Measurements from ENCODE around the gene OTULIN. TPM values are rescaled to one million over a fixed set of nuclear protein-coding genes. Genes with fewer than 3 reads are reported as not detected.

The OTULIN gene
- total RNA-seq, 2 experiments from 2014 or later = 28.7 to 45.6 TPM

GRCh38 chr5:14729448-14730385 is 65.2 kb downstream of the OTULIN start:
- intact Hi-C loops (cut with micrococcal nuclease; ENCODE audit: unreplicated experiment) = no loop called here
- CTCF ChIA-PET (ENCODE audit: unreplicated experiment) = no interaction called here
- H3K36me3 ChIP-seq (ENCODE audit: insufficient read depth, low read length) = peaks cover 6% of the 10 kb centered on the region; the same call in 1 of the 2 replicates
- H3K9me3 ChIP-seq (ENCODE audit: low read length) = no peaks in the 10 kb centered on the region
- no peak overlapping the region for H2AFZ ChIP-seq (ENCODE audit: low read length)
- no peaks in the 10 kb centered on the region for H3K9me2 ChIP-seq (ENCODE audit: insufficient read depth, low read length)
- no peaks in the 10 kb centered on the region for H3K79me2 ChIP-seq (ENCODE audit: insufficient read depth, low read depth, low read length)
- POLR2A ChIA-PET = interaction anchor here (0.9 kb wide), 1 partner anchor 9 kb away, joined by 3 read pairs; no protein-coding TSS in a partner anchor
- no TSS peak for BruUV-seq (replicated peaks)
- no peaks in the 10 kb centered on the region for H3K4me1 ChIP-seq (ENCODE audit: insufficient read depth, low read length, poor library complexity, severe bottlenecking)
- no peaks in the 10 kb centered on the region for H4K20me1 ChIP-seq (ENCODE audit: insufficient read depth, low read length)
- no peak overlapping the region for H3K4me2 ChIP-seq (ENCODE audit: low read length)
- TF ChIP-seq EZH2phosphoT487 (IDR thresholded peaks at IDR 0.05; ENCODE audit: borderline replicate concordance, low read depth, low read length) (no peak), CTCF (conservative IDR thresholded peaks at IDR 0.05; ENCODE audit: low read length) (no peak)
- H3K4me3 ChIP-seq (ENCODE audit: low read depth, low read length, poor library complexity, severe bottlenecking) = no peak overlapping the region
- no peak for DNase-seq (ENCODE audit: low spot score)
- no peak overlapping the region for H3K27ac ChIP-seq (ENCODE audit: low read depth, low read length, poor library complexity, severe bottlenecking)

DNA sequence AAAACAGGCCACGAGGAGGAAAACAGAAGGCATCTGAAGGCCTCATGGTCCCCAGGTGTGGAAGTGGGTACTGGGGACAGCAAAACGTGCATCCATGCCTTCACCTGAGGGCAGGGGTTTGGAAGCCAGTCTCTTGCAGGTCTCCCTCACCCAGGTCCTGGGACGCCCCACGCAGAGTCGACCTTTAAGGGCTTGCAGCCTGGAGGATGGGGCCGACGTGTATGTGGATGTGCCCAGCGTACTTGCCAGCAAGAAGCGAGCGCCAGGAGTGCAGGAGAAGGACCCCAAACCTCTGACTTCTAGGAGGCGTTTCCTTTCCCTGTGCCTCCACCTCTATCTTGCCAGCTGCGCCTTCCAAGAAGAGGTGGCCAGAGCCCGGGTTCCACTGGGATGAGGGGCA is 65.9 kb downstream of the OTULIN start:
- H3K4me2 ChIP-seq (ENCODE audit: low read length) = no peak overlapping the region
- ChIA-PET POLR2A (no interaction called here), CTCF (ENCODE audit: unreplicated experiment) (no interaction called here)
- BruUV-seq (replicated peaks) = no TSS peak
- no peak for TF ChIP-seq EZH2phosphoT487 (IDR thresholded peaks at IDR 0.05; ENCODE audit: borderline replicate concordance, low read depth, low read length)
- no peak for TF ChIP-seq CTCF (conservative IDR thresholded peaks at IDR 0.05; ENCODE audit: low read length)
- H3K27ac ChIP-seq (ENCODE audit: low read depth, low read length, poor library complexity, severe bottlenecking) = no peak overlapping the region
- H3K36me3 ChIP-seq (ENCODE audit: insufficient read depth, low read length) = peaks cover 3% of the 10 kb centered on the region; the same call in 1 of the 2 replicates
- no peak for DNase-seq (ENCODE audit: low spot score)
- no peaks in the 10 kb centered on the region for H3K4me1 ChIP-seq (ENCODE audit: insufficient read depth, low read length, poor library complexity, severe bottlenecking)
- H3K9me2 ChIP-seq (ENCODE audit: insufficient read depth, low read length) = no peaks in the 10 kb centered on the region
- no peak overlapping the region for H3K4me3 ChIP-seq (ENCODE audit: low read depth, low read length, poor library complexity, severe bottlenecking)
- H2AFZ ChIP-seq (ENCODE audit: low read length) = no peak overlapping the region
- H4K20me1 ChIP-seq (ENCODE audit: insufficient read depth, low read length) = no peaks in the 10 kb centered on the region
- intact Hi-C loops (cut with micrococcal nuclease; ENCODE audit: unreplicated experiment) = no loop called here
- H3K79me2 ChIP-seq (ENCODE audit: insufficient read depth, low read depth, low read length) = no peaks in the 10 kb centered on the region
- no peaks in the 10 kb centered on the region for H3K9me3 ChIP-seq (ENCODE audit: low read length)

DNA sequence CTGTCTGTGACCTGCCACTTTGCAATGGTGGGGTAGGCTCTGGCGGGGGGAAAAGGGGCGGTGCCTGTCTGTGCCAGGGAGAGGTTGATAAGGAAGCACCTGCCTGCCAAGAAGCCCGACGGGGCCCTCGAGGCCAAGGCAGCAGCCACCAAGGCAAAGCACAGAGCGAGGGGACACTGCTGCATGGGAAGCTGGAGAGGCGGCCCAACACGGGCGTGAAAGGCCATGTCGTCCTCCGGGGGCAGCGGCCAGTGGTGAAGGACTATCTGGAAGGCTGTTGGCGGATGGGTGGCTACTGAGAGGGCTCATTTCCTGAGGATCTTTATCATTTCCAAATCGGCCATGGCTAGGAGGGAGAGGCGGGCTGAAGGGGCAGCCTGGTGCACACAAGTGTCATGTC is 66.4 kb downstream of the OTULIN start:
- H3K4me3 ChIP-seq (ENCODE audit: low read depth, low read length, poor library complexity, severe bottlenecking) = no peak overlapping the region
- H3K4me2 ChIP-seq (ENCODE audit: low read length) = no peak overlapping the region
- no peak for DNase-seq (ENCODE audit: low spot score)
- no TSS peak for BruUV-seq (replicated peaks)
- no peaks in the 10 kb centered on the region for H3K9me3 ChIP-seq (ENCODE audit: low read length)
- peaks cover 3% of the 10 kb centered on the region; the same call in 1 of the 2 replicates for H3K36me3 ChIP-seq (ENCODE audit: insufficient read depth, low read length)
- intact Hi-C loops (cut with micrococcal nuclease; ENCODE audit: unreplicated experiment) = no loop called here
- CTCF ChIA-PET (ENCODE audit: unreplicated experiment) = no interaction called here
- H3K9me2 ChIP-seq (ENCODE audit: insufficient read depth, low read length) = no peaks in the 10 kb centered on the region
- H3K4me1 ChIP-seq (ENCODE audit: insufficient read depth, low read length, poor library complexity, severe bottlenecking) = no peaks in the 10 kb centered on the region
- no peak overlapping the region for H2AFZ ChIP-seq (ENCODE audit: low read length)
- no peak for TF ChIP-seq CTCF (conservative IDR thresholded peaks at IDR 0.05; ENCODE audit: low read length)
- no peak for TF ChIP-seq EZH2phosphoT487 (IDR thresholded peaks at IDR 0.05; ENCODE audit: borderline replicate concordance, low read depth, low read length)
- H4K20me1 ChIP-seq (ENCODE audit: insufficient read depth, low read length) = no peaks in the 10 kb centered on the region
- H3K79me2 ChIP-seq (ENCODE audit: insufficient read depth, low read depth, low read length) = no peaks in the 10 kb centered on the region
- POLR2A ChIA-PET = interaction anchor here (0.6 kb wide), 1 partner anchor 1960 kb away, joined by 3 read pairs; no protein-coding TSS in a partner anchor
- no peak overlapping the region for H3K27ac ChIP-seq (ENCODE audit: low read depth, low read length, poor library complexity, severe bottlenecking)
